Astrocyte (in vitro differentiated cells and primary cell): ENCODE data around the gene CRACR2A. TPM values are rescaled to one million over a fixed set of nuclear protein-coding genes. Genes with fewer than 3 reads are reported as not detected.

ENCODE experiments used
- DNase-seq: peaks from one replicate; pipeline ENCODE4 v3.0.0-alpha.2; 2010; ENCODE audit warnings: low read depth
- FAIRE-seq: peaks from 2 replicates; lab custom pipeline; 2011; peaks lifted over from hg19 to GRCh38; lab: Jason Lieb, UNC
- H2AFZ ChIP-seq: 2 replicates; pipeline ENCODE4 v1.6.0; 2012; ENCODE audit warnings: low read depth, low read length, inconsistent platforms
- H3K27ac ChIP-seq: 2 replicates; pipeline ENCODE4 v1.5.1; 2011; ENCODE audit warnings: low read depth, low read length, inconsistent platforms
- H3K27me3 ChIP-seq: 2 replicates; pipeline ENCODE4 v1.6.0; 2011; ENCODE audit warnings: low read length, inconsistent platforms; ENCODE audit not compliant: insufficient read depth
- H3K36me3 ChIP-seq: 2 replicates; pipeline ENCODE4 v1.5.1; 2011; ENCODE audit warnings: low read length, inconsistent platforms; ENCODE audit not compliant: insufficient read depth
- H3K4me1 ChIP-seq: 2 replicates; pipeline ENCODE4 v1.5.1; 2011; ENCODE audit warnings: low read length, inconsistent platforms; ENCODE audit not compliant: insufficient read depth
- H3K4me2 ChIP-seq: 2 replicates; pipeline ENCODE4 v1.6.0; 2012; ENCODE audit warnings: low read length, inconsistent platforms
- H3K4me3 ChIP-seq: 2 replicates; pipeline ENCODE4 v1.5.1; 2011; ENCODE audit warnings: low read depth, mild to moderate bottlenecking, low read length, inconsistent platforms; ENCODE audit not compliant: insufficient read depth
- H3K79me2 ChIP-seq: 2 replicates; pipeline ENCODE4 v1.6.0; 2012; ENCODE audit warnings: mild to moderate bottlenecking, low read length, inconsistent platforms; ENCODE audit not compliant: insufficient read depth
- H3K9ac ChIP-seq: 2 replicates; pipeline ENCODE4 v1.6.0; 2012; ENCODE audit warnings: mild to moderate bottlenecking, low read length, inconsistent platforms
- H3K9me3 ChIP-seq: 2 replicates; pipeline ENCODE4 v1.5.1; 2012; ENCODE audit warnings: low read depth, mild to moderate bottlenecking, low read length, inconsistent platforms; ENCODE audit not compliant: insufficient read depth
- H4K20me1 ChIP-seq: 2 replicates; pipeline ENCODE4 v1.6.0; 2012; ENCODE audit warnings: low read length, inconsistent platforms; ENCODE audit not compliant: insufficient read depth
- H3K27ac Mint-ChIP-seq: one replicate; pipeline ENCODE4 v1.8.0; 2021; ENCODE audit warnings: mild to moderate bottlenecking, mixed read lengths; ENCODE audit not compliant: unreplicated experiment
- H3K27me3 Mint-ChIP-seq: one replicate; pipeline ENCODE4 v1.8.0; 2021; ENCODE audit warnings: low read depth, mixed read lengths; ENCODE audit not compliant: unreplicated experiment
- H3K36me3 Mint-ChIP-seq: one replicate; pipeline ENCODE4 v1.8.0; 2021; ENCODE audit warnings: low read depth, mixed read lengths; ENCODE audit not compliant: unreplicated experiment
- H3K4me1 Mint-ChIP-seq: one replicate; pipeline ENCODE4 v1.8.0; 2021; ENCODE audit warnings: low read depth, mixed read lengths; ENCODE audit not compliant: unreplicated experiment
- H3K4me3 Mint-ChIP-seq: one replicate; pipeline ENCODE4 v1.8.0; 2021; ENCODE audit warnings: mild to moderate bottlenecking, moderate library complexity, mixed read lengths; ENCODE audit not compliant: unreplicated experiment
- H3K9me3 Mint-ChIP-seq: one replicate; pipeline ENCODE4 v1.8.0; 2021; ENCODE audit warnings: mild to moderate bottlenecking, mixed read lengths; ENCODE audit not compliant: unreplicated experiment
- EZH2 ChIP-seq: IDR thresholded peaks from 2 replicates; pipeline ENCODE4 v1.6.1; 2012; ENCODE audit warnings: mild to moderate bottlenecking, low read length, inconsistent platforms; ENCODE audit not compliant: insufficient read depth
- total RNA-seq: library from RNA; stranded (reverse); gene quantifications from 2 replicates; pipeline ENCODE4 v1.2.1, GENCODE V29; 2021
- TF ChIP-seq, protein P1 (sequence below): IDR thresholded peaks from 2 replicates; pipeline ENCODE4 v1.5.1; 2011; ENCODE audit warnings: low read depth, mild to moderate bottlenecking, inconsistent platforms, low read length, moderate library complexity; ENCODE audit not compliant: insufficient read depth

Gene CRACR2A
- total RNA-seq, 1 donor from 2014 or later = 1.5 TPM

DNA sequence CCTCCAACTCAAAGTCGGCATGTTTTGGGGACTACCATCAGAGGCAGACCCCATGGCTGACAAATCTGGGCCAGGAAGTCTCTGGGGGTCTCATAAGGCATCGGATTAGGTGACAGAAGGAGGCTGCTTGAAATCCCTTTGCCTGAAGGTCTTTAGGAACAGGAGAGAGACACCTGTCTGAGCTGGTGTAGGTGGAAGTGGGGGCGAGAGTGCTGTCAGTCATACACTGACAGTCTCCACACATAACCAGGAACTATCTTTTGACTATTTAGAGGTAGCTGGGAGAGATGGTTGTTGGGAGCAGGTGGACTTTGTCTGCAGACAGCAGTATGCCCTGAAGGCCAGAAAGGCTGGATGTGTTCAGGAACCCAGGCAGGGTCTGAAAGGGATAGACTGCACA lies 163.2 kb downstream of the CRACR2A start:
- Histone ChIP-seq H3K4me1 (no peaks in the 10 kb centered on the region), H3K4me2 (no peak overlapping the region), H2AFZ (no peak overlapping the region), H3K9me3 (no peaks in the 10 kb centered on the region), H3K9ac (no peak overlapping the region), H3K79me2 (no peaks in the 10 kb centered on the region), H3K27ac (no peak overlapping the region), H3K36me3 (no peaks in the 10 kb centered on the region), H3K27me3 (no peaks in the 10 kb centered on the region), H4K20me1 (no peaks in the 10 kb centered on the region), H3K4me3 (no peak overlapping the region)
- H3K4me1 Mint-ChIP-seq = peaks cover 2% of the 10 kb centered on the region
- H3K4me3 Mint-ChIP-seq = no peak overlapping the region
- no peaks in the 10 kb centered on the region for H3K36me3 Mint-ChIP-seq
- DNase-seq (no peak), FAIRE-seq (no peak)
- peaks cover 5% of the 10 kb centered on the region for H3K9me3 Mint-ChIP-seq
- H3K27ac Mint-ChIP-seq = no peak overlapping the region
- H3K27me3 Mint-ChIP-seq = peaks cover 58% of the 10 kb centered on the region
- no peak for TF ChIP-seq EZH2
- TF ChIP-seq, protein P1, sequence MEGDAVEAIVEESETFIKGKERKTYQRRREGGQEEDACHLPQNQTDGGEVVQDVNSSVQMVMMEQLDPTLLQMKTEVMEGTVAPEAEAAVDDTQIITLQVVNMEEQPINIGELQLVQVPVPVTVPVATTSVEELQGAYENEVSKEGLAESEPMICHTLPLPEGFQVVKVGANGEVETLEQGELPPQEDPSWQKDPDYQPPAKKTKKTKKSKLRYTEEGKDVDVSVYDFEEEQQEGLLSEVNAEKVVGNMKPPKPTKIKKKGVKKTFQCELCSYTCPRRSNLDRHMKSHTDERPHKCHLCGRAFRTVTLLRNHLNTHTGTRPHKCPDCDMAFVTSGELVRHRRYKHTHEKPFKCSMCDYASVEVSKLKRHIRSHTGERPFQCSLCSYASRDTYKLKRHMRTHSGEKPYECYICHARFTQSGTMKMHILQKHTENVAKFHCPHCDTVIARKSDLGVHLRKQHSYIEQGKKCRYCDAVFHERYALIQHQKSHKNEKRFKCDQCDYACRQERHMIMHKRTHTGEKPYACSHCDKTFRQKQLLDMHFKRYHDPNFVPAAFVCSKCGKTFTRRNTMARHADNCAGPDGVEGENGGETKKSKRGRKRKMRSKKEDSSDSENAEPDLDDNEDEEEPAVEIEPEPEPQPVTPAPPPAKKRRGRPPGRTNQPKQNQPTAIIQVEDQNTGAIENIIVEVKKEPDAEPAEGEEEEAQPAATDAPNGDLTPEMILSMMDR = no peak

DNA sequence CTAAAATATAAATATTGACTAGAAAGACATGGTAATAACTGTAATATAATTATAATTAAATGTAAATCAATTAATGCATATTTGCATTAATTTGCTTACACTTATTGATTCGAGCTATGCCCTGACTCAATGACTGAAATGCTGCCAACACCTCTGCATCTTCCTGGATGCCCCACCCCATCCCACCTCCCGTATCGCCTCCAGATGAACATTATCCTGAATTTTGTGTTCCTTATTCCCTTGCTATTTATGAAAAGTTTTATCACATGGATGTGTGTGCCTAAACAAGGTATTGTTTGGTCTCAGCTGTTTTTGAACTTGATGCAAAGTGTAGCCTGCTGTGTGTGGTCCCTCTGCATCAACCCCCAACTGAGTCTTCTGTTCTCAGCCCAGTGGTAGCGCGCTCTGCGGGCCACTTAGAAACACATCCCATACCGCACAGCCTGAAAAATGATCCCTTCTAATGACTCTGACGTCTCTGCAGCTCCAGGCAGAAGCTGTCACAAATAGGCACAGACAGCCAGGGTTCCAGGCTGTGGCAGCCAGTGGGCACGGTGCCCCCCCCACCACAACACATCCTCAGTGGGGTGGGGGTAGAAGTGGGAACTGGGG lies 165.4 kb downstream of the CRACR2A start:
- Mint-ChIP-seq H3K4me1 (peaks cover 2% of the 10 kb centered on the region), H3K9me3 (peaks cover 10% of the 10 kb centered on the region), H3K36me3 (no peaks in the 10 kb centered on the region), H3K4me3 (no peak overlapping the region), H3K27ac (no peak overlapping the region), H3K27me3 (peaks cover 46% of the 10 kb centered on the region)
- no peak overlapping the region for H2AFZ ChIP-seq
- no peak overlapping the region for H3K4me3 ChIP-seq
- no peaks in the 10 kb centered on the region for H4K20me1 ChIP-seq
- FAIRE-seq (no peak), DNase-seq (no peak)
- no peaks in the 10 kb centered on the region for H3K36me3 ChIP-seq
- no peaks in the 10 kb centered on the region for H3K79me2 ChIP-seq
- no peak overlapping the region for H3K9ac ChIP-seq
- no peak for TF ChIP-seq EZH2
- TF ChIP-seq, protein P1 = no peak
- no peak overlapping the region for H3K4me2 ChIP-seq
- H3K4me1 ChIP-seq = no peaks in the 10 kb centered on the region
- H3K27me3 ChIP-seq = no peaks in the 10 kb centered on the region
- no peak overlapping the region for H3K27ac ChIP-seq
- no peaks in the 10 kb centered on the region for H3K9me3 ChIP-seq

DNA sequence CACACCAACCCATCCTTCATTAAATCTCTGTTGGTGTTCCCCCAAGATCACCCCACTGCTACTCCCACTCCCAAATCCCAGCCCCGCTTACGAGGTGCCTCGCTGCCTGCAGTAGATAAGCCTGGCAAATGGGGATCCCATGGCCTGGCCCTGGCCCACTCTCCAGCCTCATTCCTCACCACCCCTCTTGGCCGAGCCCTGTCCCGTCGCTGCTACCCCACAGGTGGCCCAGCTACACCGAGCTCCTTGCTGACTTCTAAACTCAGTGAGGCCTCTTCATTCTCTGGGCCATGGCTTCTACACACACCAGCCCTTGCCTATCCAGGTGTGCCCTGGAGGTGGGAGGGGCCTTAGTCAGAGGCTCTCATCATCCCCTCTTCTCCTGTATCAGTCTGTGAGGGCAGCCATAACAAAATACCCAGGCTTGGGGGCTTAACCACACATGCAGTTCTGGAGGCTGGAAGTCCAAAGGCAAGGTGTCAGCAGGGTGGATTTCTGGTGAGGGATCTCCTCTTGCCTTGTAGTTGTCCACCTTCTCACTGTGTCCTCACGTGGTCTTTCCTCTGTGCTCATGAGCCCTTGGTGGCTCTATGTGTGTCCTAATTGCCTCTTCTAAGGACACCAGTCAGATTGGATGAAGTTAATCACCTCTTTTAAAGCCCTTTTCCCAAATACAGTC lies 169.1 kb downstream of the CRACR2A start:
- Histone ChIP-seq H3K9me3 (no peaks in the 10 kb centered on the region), H3K27ac (no peak overlapping the region), H3K9ac (no peak overlapping the region), H4K20me1 (no peaks in the 10 kb centered on the region), H3K4me1 (no peaks in the 10 kb centered on the region), H3K36me3 (no peaks in the 10 kb centered on the region), H2AFZ (no peak overlapping the region), H3K79me2 (no peaks in the 10 kb centered on the region), H3K4me3 (no peak overlapping the region), H3K27me3 (peaks cover under 1% of the 10 kb centered on the region), H3K4me2 (no peak overlapping the region)
- Mint-ChIP-seq H3K36me3 (no peaks in the 10 kb centered on the region), H3K4me1 (peaks cover 2% of the 10 kb centered on the region), H3K27ac (no peak overlapping the region), H3K9me3 (peaks cover 10% of the 10 kb centered on the region), H3K27me3 (peaks cover 48% of the 10 kb centered on the region), H3K4me3 (no peak overlapping the region)
- DNase-seq = no peak
- TF ChIP-seq, protein P1 = no peak
- TF ChIP-seq EZH2 = no peak
- no peak for FAIRE-seq
